Measurements from ENCODE around the gene FZD10. TPM values are rescaled to one million over a fixed set of nuclear protein-coding genes. Genes with fewer than 3 reads are reported as not detected.

FZD10 gene
- total RNA-seq, 1 donor, result not detected

- H3K4me3 ChIP-seq (ENCODE audit: low read length), result no peak overlapping the region
- no peaks in the 10 kb centered on the region for H3K4me1 ChIP-seq (ENCODE audit: insufficient read depth, low read length)
- no peaks in the 10 kb centered on the region for H3K9me3 ChIP-seq (ENCODE audit: low read depth, low read length)
- H3K27me3 ChIP-seq (ENCODE audit: insufficient read depth, low read length), result peaks cover 51% of the 10 kb centered on the region
Measured at GRCh38 chr12:130157998-130158753, 4.1 kb upstream of the FZD10 start.

GRCh38 chr12:130158754-130159059 is 3.6 kb upstream of the FZD10 start:
- peaks cover 56% of the 10 kb centered on the region for H3K27me3 ChIP-seq (ENCODE audit: insufficient read depth, low read length)
- no peaks in the 10 kb centered on the region for H3K9me3 ChIP-seq (ENCODE audit: low read depth, low read length)
- no peaks in the 10 kb centered on the region for H3K4me1 ChIP-seq (ENCODE audit: insufficient read depth, low read length)
- H3K4me3 ChIP-seq (ENCODE audit: low read length), result no peak overlapping the region

DNA sequence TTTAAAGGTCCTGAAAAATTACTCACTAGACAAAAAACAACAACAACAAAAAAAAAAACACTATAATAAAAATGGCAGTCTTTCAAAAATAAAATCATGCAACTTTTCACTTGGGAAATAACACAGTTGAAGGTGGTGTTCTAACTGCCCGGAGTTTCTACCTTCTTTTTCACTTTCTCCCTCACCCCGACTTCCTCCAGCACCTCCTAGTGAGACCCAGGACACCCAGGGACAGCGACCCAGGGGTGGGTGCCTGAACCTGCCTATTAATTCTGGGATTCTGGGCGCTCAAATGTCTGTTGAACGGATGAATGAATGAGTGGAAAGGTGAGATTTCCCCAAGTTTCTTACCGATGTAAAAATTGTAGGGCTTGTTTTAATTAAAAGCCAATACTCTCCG is 2.0 kb upstream of the FZD10 start:
- Histone ChIP-seq H3K27me3 (ENCODE audit: insufficient read depth, low read length) (peaks cover 69% of the 10 kb centered on the region), H3K4me3 (ENCODE audit: low read length) (no peak overlapping the region), H3K9me3 (ENCODE audit: low read depth, low read length) (no peaks in the 10 kb centered on the region), H3K4me1 (ENCODE audit: insufficient read depth, low read length) (no peaks in the 10 kb centered on the region)

DNA sequence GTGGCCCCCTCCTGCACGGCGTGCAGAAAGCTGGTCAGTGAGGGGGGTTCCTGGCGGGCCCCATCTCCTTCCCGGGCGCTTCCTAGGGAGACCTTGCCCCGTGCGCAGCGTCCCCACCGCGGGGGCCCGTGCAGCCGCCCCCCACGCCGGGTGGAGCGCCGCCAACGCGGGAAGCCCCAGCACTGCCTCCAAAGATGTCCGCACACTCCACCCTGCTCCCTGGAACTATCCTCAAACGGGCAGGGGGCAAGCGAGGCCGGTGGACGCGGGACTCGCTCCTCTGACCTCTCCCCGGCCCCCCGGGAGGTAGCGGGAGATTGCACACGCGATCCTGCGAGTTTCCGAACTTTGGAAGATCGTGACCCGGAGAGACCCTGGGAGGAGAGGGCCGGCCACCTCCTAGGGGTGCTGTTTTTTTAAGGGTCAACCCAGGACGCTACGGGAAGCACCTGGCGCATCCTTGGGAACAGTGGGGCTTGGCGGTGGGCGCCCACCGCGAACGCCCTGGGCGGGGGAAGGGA is 1.5 kb upstream of the FZD10 start:
- Histone ChIP-seq H3K4me1 (ENCODE audit: insufficient read depth, low read length) (no peaks in the 10 kb centered on the region), H3K27me3 (ENCODE audit: insufficient read depth, low read length) (peaks cover 73% of the 10 kb centered on the region), H3K9me3 (ENCODE audit: low read depth, low read length) (no peaks in the 10 kb centered on the region), H3K4me3 (ENCODE audit: low read length) (no peak overlapping the region)

GRCh38 chr12:130161261-130162243 is 712 bp upstream of the FZD10 start:
- no peak overlapping the region for H3K4me3 ChIP-seq (ENCODE audit: low read length)
- peaks cover 78% of the 10 kb centered on the region for H3K27me3 ChIP-seq (ENCODE audit: insufficient read depth, low read length)
- no peaks in the 10 kb centered on the region for H3K4me1 ChIP-seq (ENCODE audit: insufficient read depth, low read length)
- no peaks in the 10 kb centered on the region for H3K9me3 ChIP-seq (ENCODE audit: low read depth, low read length)

GRCh38 chr12:130162745-130163460 is 639 bp downstream of the FZD10 start:
- H3K4me3 ChIP-seq (ENCODE audit: low read length), result no peak overlapping the region
- H3K27me3 ChIP-seq (ENCODE audit: insufficient read depth, low read length), result peaks cover 68% of the 10 kb centered on the region
- H3K9me3 ChIP-seq (ENCODE audit: low read depth, low read length), result no peaks in the 10 kb centered on the region
- H3K4me1 ChIP-seq (ENCODE audit: insufficient read depth, low read length), result no peaks in the 10 kb centered on the region

DNA sequence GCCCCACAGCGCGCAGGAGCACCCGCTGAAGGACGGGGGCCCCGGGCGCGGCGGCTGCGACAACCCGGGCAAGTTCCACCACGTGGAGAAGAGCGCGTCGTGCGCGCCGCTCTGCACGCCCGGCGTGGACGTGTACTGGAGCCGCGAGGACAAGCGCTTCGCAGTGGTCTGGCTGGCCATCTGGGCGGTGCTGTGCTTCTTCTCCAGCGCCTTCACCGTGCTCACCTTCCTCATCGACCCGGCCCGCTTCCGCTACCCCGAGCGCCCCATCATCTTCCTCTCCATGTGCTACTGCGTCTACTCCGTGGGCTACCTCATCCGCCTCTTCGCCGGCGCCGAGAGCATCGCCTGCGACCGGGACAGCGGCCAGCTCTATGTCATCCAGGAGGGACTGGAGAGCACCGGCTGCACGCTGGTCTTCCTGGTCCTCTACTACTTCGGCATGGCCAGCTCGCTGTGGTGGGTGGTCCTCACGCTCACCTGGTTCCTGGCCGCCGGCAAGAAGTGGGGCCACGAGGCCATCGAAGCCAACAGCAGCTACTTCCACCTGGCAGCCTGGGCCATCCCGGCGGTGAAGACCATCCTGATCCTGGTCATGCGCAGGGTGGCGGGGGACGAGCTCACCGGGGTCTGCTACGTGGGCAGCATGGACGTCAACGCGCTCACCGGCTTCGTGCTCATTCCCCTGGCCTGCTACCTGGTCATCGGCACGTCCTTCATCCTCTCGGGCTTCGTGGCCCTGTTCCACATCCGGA is 1.4 kb downstream of the FZD10 start:
- Histone ChIP-seq H3K4me3 (ENCODE audit: low read length) (no peak overlapping the region), H3K9me3 (ENCODE audit: low read depth, low read length) (no peaks in the 10 kb centered on the region), H3K27me3 (ENCODE audit: insufficient read depth, low read length) (peaks cover 61% of the 10 kb centered on the region), H3K4me1 (ENCODE audit: insufficient read depth, low read length) (no peaks in the 10 kb centered on the region)

DNA sequence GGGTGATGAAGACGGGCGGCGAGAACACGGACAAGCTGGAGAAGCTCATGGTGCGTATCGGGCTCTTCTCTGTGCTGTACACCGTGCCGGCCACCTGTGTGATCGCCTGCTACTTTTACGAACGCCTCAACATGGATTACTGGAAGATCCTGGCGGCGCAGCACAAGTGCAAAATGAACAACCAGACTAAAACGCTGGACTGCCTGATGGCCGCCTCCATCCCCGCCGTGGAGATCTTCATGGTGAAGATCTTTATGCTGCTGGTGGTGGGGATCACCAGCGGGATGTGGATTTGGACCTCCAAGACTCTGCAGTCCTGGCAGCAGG is 1.9 kb downstream of the FZD10 start:
- peaks cover 55% of the 10 kb centered on the region for H3K27me3 ChIP-seq (ENCODE audit: insufficient read depth, low read length)
- H3K4me1 ChIP-seq (ENCODE audit: insufficient read depth, low read length), result no peaks in the 10 kb centered on the region
- H3K4me3 ChIP-seq (ENCODE audit: low read length), result no peak overlapping the region
- no peaks in the 10 kb centered on the region for H3K9me3 ChIP-seq (ENCODE audit: low read depth, low read length)

DNA sequence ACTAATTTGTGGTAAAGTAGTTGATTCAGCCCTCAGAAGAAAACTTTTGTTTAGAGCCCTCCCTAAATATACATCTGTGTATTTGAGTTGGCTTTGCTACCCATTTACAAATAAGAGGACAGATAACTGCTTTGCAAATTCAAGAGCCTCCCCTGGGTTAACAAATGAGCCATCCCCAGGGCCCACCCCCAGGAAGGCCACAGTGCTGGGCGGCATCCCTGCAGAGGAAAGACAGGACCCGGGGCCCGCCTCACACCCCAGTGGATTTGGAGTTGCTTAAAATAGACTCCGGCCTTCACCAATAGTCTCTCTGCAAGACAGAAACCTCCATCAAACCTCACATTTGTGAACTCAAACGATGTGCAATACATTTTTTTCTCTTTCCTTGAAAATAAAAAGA is 2.7 kb downstream of the FZD10 start:
- Histone ChIP-seq H3K27me3 (ENCODE audit: insufficient read depth, low read length) (peaks cover 48% of the 10 kb centered on the region), H3K4me3 (ENCODE audit: low read length) (no peak overlapping the region), H3K4me1 (ENCODE audit: insufficient read depth, low read length) (no peaks in the 10 kb centered on the region), H3K9me3 (ENCODE audit: low read depth, low read length) (no peaks in the 10 kb centered on the region)

GRCh38 chr12:130166306-130166705 is 4.0 kb downstream of the FZD10 start:
- Histone ChIP-seq H3K27me3 (ENCODE audit: insufficient read depth, low read length) (peaks cover 34% of the 10 kb centered on the region), H3K4me3 (ENCODE audit: low read length) (no peak overlapping the region), H3K4me1 (ENCODE audit: insufficient read depth, low read length) (no peaks in the 10 kb centered on the region), H3K9me3 (ENCODE audit: low read depth, low read length) (no peaks in the 10 kb centered on the region)

- Histone ChIP-seq H3K4me1 (ENCODE audit: insufficient read depth, low read length) (no peaks in the 10 kb centered on the region), H3K27me3 (ENCODE audit: insufficient read depth, low read length) (peaks cover 29% of the 10 kb centered on the region), H3K9me3 (ENCODE audit: low read depth, low read length) (no peaks in the 10 kb centered on the region), H3K4me3 (ENCODE audit: low read length) (no peak overlapping the region)
Measured at GRCh38 chr12:130167537-130167936, 5.3 kb downstream of the FZD10 start.

DNA sequence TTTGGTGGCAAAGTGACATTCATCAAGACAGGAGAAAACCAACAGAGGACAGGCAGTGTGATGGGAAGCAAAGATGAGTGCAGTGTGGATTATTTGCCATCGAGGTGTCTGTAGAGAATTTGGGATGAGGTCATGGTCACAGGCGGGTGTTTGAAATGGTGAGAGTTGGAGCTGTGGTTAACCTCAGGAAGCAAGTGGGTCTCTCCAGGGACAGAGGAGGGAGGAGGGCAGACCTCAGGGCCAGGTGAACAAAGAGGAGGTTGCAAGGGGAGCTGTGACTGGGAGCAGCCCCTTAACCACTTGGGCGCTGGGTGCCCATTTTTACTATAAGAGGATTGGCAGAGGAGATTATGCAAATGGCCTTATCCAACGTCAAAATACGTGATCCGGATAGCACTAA is 7.0 kb downstream of the FZD10 start:
- Histone ChIP-seq H3K9me3 (ENCODE audit: low read depth, low read length) (no peaks in the 10 kb centered on the region), H3K4me3 (ENCODE audit: low read length) (no peak overlapping the region), H3K27me3 (ENCODE audit: insufficient read depth, low read length) (peaks cover 17% of the 10 kb centered on the region), H3K4me1 (ENCODE audit: insufficient read depth, low read length) (no peaks in the 10 kb centered on the region)

- Histone ChIP-seq H3K9me3 (ENCODE audit: low read depth, low read length) (no peaks in the 10 kb centered on the region), H3K4me3 (ENCODE audit: low read length) (no peak overlapping the region), H3K4me1 (ENCODE audit: insufficient read depth, low read length) (no peaks in the 10 kb centered on the region), H3K27me3 (ENCODE audit: insufficient read depth, low read length) (peaks cover 13% of the 10 kb centered on the region)
Measured at GRCh38 chr12:130169924-130170323, 7.7 kb downstream of the FZD10 start.

- H3K9me3 ChIP-seq (ENCODE audit: low read depth, low read length), result no peaks in the 10 kb centered on the region
- peaks cover 7% of the 10 kb centered on the region for H3K27me3 ChIP-seq (ENCODE audit: insufficient read depth, low read length)
- no peaks in the 10 kb centered on the region for H3K4me1 ChIP-seq (ENCODE audit: insufficient read depth, low read length)
- H3K4me3 ChIP-seq (ENCODE audit: low read length), result no peak overlapping the region
Measured at GRCh38 chr12:130170611-130171010, 8.3 kb downstream of the FZD10 start.

All from mononuclear cell (primary cell).